ENCODE data around the gene NT5C3B. TPM values are rescaled to one million over a fixed set of nuclear protein-coding genes. Genes with fewer than 3 reads are reported as not detected.
"Not testable (repeated sequence)": the region's sequence is repeated elsewhere in the genome, so short reads cannot be mapped to it uniquely, and the experiment has no call there.

The NT5C3B gene
- total RNA-seq, 4 donors from 2014 or later, result 64.8 to 95.6 (median 70.1) TPM

GRCh38 chr17:41848788-41849187, 12.8 kb upstream of the NT5C3B start:
- 53% methylated on average over 4 of the region's 4 CpGs for WGBS
- Histone ChIP-seq H3K4me3 (no peak overlapping the region), H3K36me3 (peaks cover 1 to 13% (median 4%) of the 10 kb centered on the region in 4 donors), H3K27me3 (no peaks in the 10 kb centered on the region), H3K4me1 (peaks cover 8 to 32% (median 24%) of the 10 kb centered on the region in 4 donors), H3K9me3 (no peaks in the 10 kb centered on the region), H3K27ac (replicated peaks in 1 of 4) (no peak overlapping the region)
- no peak for DNase-seq (ENCODE audit: extremely low spot score)
- TF ChIP-seq CTCF (IDR thresholded peaks at IDR 0.05) (no peak), EP300 (IDR thresholded peaks at IDR 0.05) (no peak), POLR2A (IDR thresholded peaks at IDR 0.05; ENCODE audit: low read depth) (no peak), POLR2AphosphoS5 (IDR thresholded peaks at IDR 0.05) (no peak)
- intact Hi-C loops (cut with DNase I), result no loop called here

- WGBS, result 93% methylated on average over 6 of the region's 6 CpGs
- no peak overlapping the region for H3K4me3 ChIP-seq
- no peaks in the 10 kb centered on the region for H3K27me3 ChIP-seq
- H3K36me3 ChIP-seq, result peaks cover 0 to 4% (median 0%) of the 10 kb centered on the region in 4 donors
- DNase-seq (ENCODE audit: extremely low spot score), result no peak
- intact Hi-C loops (cut with DNase I), result no loop called here
- peaks cover 7 to 20% (median 16%) of the 10 kb centered on the region in 4 donors for H3K4me1 ChIP-seq
- no peaks in the 10 kb centered on the region for H3K9me3 ChIP-seq
- H3K27ac ChIP-seq (replicated peaks in 1 of 4), result no peak overlapping the region
- no peak for TF ChIP-seq CTCF (IDR thresholded peaks at IDR 0.05)
- TF ChIP-seq EP300 (IDR thresholded peaks at IDR 0.05), result no peak
- no peak for TF ChIP-seq POLR2AphosphoS5 (IDR thresholded peaks at IDR 0.05)
- TF ChIP-seq POLR2A (IDR thresholded peaks at IDR 0.05; ENCODE audit: low read depth), result no peak
Observed at GRCh38 chr17:41844971-41845370, 8.9 kb upstream of the NT5C3B start.

- H3K4me1 ChIP-seq; intact Hi-C loops (cut with DNase I); DNase-seq (ENCODE audit: extremely low spot score); H3K4me3 ChIP-seq; H3K9me3 ChIP-seq; H3K27me3 ChIP-seq; H3K36me3 ChIP-seq; H3K27ac ChIP-seq (replicated peaks in 1 of 4): not testable (repeated sequence)
- WGBS, result 93% methylated on average over 6 of the region's 6 CpGs
Observed at GRCh38 chr17:41840781-41841180, 4.7 kb upstream of the NT5C3B start.

- H3K27ac ChIP-seq (replicated peaks in 1 of 4); H3K27me3 ChIP-seq; intact Hi-C loops (cut with DNase I); H3K36me3 ChIP-seq; H3K9me3 ChIP-seq; H3K4me3 ChIP-seq; DNase-seq (ENCODE audit: extremely low spot score): not testable (repeated sequence)
- WGBS, result 98% methylated on average over 2 of the region's 2 CpGs
- H3K4me1 ChIP-seq, result peaks cover 11 to 19% (median 17%) of the 10 kb centered on the region in 4 donors
Observed at GRCh38 chr17:41839448-41839847, 3.4 kb upstream of the NT5C3B start.

GRCh38 chr17:41837761-41838538, 1.9 kb upstream of the NT5C3B start, which contains the start of gene KLHL10:
TSS of gene KLHL10 (plus strand) at chr17:41837825. CDS start at chr17:41837933, 108 bp downstream.
- intact Hi-C loops (cut with DNase I), result no loop called here
- peak within 1 kb of the TSS; percentile 88 to 98 (median 91) for H3K4me3 ChIP-seq
- H3K4me1 ChIP-seq, result peaks cover 11 to 22% (median 19%) of the 10 kb centered on the region in 4 donors
- no peaks in the 10 kb centered on the region for H3K9me3 ChIP-seq
- no peaks in the 10 kb centered on the region for H3K27me3 ChIP-seq
- H3K36me3 ChIP-seq, result peaks cover 0 to 7% (median 3%) of the 10 kb centered on the region in 4 donors
- H3K27ac ChIP-seq (replicated peaks in 1 of 4), result peak within 1 kb of the TSS; percentile 87 to 91 (median 87)
- WGBS, result 96% methylated on average over 15 of the region's 15 CpGs
- TF ChIP-seq POLR2A (IDR thresholded peaks at IDR 0.05; ENCODE audit: low read depth) (no peak), EP300 (IDR thresholded peaks at IDR 0.05) (no peak), CTCF (IDR thresholded peaks at IDR 0.05) (no peak), POLR2AphosphoS5 (IDR thresholded peaks at IDR 0.05) (no peak)
- DNase-seq (ENCODE audit: extremely low spot score), result no peak

Data from esophagus muscularis mucosa (tissue), 4 donors.